Measurements from ENCODE around the gene GRB14.
"Not testable (repeated sequence)": the region's sequence is repeated elsewhere in the genome, so short reads cannot be mapped to it uniquely, and the experiment has no call there.

Gene GRB14

DNA sequence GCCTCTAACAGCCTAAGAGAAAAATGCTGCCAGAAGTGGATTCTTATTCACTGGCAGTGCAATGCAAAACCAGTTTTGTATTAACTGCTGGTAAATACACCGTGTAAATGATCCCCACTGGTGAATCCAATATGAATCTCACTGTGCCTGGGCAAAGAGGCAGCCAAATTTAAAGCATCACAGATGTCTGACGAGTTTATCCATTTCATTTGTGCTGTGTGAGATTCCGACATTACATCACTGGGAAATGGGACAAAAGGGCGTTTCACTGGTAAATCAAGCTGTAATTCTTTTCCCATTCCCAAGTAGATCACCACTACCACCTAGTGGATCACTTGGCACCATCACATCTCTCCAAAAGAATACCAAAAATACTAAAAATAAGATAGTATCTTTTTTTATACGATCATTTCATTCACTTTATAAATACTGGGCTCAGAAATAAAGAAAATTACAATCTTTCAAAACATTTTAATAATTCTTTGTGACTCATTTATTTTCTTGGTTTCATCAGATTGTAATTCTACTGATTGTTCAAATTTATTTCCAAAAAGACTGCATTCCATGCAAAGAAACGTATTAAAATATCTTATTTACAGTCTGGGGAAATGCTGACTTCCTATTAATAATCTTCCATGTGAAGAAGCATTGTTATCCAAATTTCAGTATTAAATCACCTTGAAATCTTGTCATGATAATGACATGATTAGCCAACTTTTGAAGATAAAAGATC is 125.6 kb downstream of the GRB14 start:
- DNase-seq (ENCODE audit: low read depth in 2 of 2): no peak

DNA sequence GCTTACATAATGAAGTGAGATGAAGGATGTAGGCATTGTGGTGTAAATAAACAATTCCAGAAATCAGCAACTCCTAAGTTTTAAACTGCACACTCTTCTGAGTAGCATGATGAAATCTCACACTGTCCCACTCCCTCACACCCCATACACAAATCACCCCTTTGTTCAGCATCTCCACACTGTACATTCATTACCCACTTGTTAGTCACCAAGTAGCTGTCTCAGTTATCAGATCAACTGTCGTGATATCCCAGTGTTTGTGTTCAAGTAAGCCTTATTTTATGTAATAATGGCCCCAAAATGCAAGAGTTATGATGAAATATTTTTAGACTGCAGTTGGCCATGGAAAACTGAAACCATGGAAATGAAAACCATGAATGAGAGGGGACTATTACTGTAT is 135.7 kb downstream of the GRB14 start:
- DNase-seq (ENCODE audit: low read depth in 2 of 2): no peak

DNA sequence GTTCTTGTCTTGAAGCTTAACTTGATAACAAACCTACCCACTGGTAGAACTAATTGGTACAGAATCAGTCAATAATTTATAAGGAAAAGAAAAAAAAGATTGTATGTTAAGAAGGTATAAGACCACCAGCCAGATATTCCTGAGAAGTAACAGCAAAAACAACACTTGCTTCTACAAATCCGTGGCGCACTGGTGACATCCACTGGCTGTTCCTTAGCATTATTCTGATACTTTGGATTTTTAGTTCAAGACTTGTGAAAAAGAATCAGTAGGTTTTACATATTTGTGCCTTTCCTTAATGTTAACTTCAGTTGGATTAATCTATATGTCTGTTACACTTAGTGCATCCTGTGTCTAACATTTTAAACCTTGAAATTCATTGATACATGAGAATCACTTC is 141.8 kb downstream of the GRB14 start:
- no peak for DNase-seq (ENCODE audit: low read depth in 2 of 2)

DNA sequence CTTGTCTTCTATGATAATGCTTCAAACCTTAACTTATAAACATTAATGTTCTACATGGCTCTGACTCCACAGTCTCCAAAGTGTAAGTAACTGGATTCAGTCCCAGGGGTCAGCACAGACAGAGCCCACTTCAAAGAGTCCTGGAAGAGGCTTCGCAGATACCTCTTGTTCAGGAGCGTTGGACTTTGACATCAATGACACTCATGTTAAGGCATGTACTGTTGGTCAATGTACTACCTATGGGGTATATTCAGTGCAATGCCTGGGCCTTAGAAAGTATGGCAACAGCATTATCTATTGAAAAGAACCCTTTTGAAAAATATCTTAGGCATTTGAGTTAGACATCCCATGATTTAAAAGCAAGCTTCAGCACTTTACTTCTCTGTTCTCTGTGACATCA is 143.1 kb downstream of the GRB14 start:
- no peak for DNase-seq (ENCODE audit: low read depth in 2 of 2)

DNA sequence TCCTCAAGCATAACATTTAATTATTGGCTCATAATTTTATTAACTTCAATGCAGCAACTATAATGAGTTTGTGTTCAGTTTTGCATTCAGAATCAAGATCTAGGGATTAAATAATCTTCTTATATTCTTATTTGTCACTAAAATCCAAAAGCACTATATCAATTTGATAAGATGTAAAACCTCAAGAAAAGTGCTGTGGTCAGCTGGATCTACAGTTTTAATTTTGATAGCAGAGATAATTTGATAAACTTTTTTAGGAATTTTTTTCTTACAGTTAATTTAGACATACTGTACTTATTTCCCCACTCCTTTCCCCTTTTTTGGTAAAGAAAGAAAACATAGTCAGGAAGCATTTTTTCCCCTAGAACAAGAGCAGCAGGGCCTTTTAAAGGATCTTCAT is 146.4 kb downstream of the GRB14 start:
- no peak for DNase-seq (ENCODE audit: low read depth in 2 of 2)

DNA sequence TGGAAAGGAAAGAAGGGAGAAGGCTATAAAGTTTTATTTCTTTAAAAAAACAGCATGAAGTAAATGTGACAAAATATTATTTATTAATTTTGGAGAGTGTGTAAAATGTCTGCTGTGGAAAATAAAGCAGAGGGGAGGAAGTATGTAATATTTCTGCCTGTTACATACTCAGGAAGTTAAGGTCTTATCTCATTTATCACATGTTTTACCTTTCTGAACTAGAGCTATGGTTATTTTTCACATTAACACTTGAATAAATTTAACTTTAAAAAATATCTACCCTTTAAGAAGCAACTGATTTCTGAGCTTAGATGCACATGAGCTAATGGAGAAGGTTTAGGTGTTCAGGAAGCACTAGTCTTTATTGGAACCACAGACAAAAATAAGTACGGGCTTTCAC is 148.3 kb downstream of the GRB14 start:
- no peak for DNase-seq (ENCODE audit: low read depth in 2 of 2)

DNA sequence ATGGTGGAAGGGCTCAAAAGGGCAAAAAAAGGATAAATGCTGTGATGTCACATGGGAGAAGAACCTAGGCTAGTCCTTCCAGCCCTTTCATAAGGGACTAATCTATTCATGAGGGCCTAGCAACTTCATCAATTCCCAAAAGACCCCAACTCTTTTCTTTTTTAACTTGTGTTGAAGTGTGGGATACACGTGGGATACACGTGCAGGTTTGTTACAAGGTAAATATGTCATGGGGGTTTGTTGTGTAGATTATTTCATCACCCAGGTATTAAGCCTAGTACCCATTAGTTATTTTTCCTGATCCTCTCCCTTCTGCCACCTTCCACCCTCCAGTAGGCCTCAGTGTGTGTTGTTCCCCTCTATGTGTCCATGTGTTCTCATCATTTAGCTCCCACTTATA is 156.2 kb downstream of the GRB14 start:
- DNase-seq (ENCODE audit: low read depth in 2 of 2): not testable (repeated sequence)

DNA sequence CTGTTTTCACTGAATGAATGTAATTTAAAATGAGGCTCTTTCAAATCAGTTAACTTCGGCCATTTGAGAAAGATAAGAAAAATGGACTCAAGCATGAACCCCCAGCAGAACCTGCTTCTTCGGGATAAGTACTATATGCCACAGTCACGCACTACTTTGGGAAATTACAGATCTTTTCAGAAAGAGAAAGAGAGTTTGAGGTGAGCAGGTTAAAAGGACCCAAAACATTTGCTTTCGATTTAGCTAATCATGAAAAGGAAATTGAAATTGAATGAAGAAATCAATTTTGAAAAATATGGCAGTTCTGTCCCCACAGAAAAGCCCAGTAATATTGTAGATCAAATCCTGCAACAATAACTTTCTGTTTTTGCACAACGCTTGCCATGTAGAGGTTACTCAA is 156.9 kb downstream of the GRB14 start:
- DNase-seq (ENCODE audit: low read depth in 2 of 2): no peak

DNA sequence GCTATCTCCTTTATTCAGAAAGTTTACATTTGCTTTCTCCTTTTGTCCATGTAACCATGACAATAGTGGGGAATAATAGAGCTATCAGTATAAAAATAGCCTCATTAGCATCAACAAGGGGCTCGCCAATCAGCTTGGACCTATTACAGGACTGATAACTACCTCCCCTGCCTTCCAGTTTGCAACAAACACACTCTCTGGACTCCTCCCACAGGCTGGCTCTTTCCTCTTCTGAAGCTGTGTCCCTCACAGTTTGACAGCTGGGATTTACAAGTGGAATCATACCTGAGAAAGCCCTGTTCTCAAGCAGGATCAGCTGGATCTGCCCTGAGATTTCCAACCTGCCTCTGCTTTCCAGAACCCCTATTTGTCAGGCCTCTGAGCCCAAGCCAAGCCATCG is 162.5 kb downstream of the GRB14 start:
- no peak for DNase-seq (ENCODE audit: low read depth in 2 of 2)

DNA sequence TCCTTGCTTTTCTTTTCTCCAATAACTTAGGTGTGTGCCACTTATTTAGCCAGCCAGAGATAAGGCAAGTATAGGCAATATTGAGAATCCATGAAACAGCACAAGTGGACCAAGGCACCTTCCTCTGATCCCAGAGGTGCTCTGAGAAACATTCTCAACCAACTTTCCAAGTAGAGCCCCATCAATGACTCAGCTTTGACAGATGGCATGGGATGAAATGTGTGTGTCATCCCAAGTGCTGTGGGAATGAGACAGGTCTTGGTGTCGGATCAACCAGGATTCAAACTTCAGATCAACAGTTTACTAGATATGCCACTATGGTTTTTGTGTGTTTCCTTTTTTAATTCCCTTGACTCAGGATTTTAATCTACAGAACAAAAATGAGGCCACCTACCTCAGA is 164.0 kb downstream of the GRB14 start:
- DNase-seq (ENCODE audit: low read depth in 2 of 2): no peak

DNA sequence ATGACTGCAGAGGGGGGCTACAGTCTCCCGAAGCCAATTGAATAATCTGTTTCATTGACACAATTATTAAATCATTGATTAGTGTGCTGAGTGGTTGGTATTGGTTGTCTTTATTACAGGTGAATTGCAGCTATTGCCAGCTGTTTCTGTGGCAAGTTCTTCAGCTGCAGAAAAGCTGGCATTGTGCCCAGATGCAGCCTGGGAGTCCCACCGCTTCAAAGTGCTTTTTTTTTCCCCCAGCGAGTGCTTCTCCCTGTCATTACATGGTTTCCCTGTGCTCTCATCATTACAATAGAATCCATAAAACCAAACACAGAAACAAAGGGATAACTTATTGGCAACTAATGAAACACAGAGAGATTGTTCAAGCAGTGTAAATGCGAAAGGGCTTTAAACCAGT is 164.7 kb downstream of the GRB14 start:
- DNase-seq (ENCODE audit: low read depth in 2 of 2): no peak

DNA sequence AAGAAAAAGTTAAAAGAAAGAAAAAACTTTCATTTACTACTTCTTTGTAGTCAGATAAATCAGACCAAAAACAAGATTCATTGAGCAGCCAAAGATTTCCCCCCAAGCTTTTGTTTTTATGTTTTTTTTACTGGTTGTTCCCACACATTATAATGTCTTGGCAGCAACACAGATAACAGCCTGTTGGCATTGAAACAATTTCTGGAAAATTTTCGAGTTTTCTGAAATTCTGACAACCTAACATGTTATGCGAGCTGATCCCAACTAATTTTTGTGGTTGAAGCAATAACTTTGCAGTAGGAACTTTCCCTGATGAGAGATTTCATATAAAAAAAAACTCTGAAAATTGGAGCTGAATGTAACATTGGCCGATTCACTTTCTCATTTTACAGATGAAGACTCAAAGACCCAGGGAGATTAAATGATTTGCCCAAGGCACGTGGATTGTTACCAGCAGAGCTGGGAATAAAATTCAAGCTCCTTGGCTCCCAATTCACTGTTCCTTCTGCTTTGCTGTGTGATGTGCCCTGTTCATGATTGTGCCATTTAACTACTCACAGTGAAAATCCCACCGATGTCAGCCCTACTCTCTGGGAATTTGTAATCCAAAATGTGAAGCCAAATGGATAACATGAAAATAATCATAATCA is 167.5 kb downstream of the GRB14 start:
- no peak for DNase-seq (ENCODE audit: low read depth in 2 of 2)

DNA sequence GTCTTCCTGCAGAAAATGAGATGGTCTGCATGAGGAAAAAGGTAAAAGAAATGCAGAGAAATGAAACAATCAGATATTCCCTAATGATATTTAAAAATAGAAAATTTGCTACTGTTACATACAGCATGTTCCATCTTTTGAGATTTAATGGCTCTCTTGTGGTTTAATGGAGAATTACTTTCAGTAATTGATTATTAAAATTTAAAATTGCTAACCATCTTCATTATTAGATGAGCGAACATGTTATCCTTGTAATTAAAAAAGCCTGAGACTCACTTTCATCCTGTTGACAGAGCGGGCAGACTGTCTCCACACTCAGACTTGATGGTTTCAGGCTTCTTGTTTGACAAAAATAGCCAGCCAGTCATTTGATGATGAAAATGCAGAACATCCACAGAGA is 171.0 kb downstream of the GRB14 start:
- no peak for DNase-seq (ENCODE audit: low read depth in 2 of 2)

DNA sequence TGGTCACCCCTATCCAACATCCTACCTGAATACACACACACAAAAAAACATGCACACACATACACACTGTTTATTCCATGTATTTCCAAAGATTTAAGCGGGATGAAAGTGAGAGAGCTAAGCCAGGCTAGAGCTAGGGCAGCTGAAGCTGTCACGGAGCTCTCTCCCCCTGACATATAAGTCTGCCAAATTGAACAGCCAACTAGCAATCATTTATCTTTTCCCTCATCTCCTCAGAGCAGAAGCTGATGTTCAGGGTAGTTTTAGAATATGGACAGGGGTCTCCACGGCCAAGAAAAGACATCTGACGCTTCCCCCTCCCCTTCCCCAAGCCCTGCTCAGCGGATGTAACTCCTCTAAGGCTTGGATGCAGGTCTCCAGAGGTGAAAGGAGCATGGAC is 171.6 kb downstream of the GRB14 start:
- DNase-seq (ENCODE audit: low read depth in 2 of 2): no peak

DNA sequence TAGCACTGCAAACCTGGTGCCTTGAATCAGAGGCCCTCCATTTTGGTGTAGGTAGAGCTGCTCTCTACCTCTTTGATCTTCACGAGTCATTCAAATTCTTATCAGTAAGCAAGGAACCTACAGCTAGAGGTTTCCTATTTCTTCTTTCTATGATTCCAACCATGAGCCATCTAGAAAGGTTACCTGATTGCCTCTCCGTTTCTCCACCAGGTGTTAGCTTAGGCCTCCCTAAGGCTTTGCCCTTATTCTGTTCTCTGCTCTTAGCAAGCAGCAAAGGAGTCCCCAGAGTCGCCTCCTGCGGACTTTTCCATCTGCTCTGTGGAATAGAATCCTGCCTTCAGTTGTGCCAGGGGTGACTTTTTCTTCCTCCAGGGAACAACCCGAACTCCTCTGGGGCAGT is 173.6 kb downstream of the GRB14 start:
- no peak for DNase-seq (ENCODE audit: low read depth in 2 of 2)

Data from stimulated activated CD4-positive, alpha-beta T cell treated with anti-CD3 and anti-CD28 coated beads, Interleukin-15, amount 100 ng/mL, for 48 hours (primary cell).